GM12873 (cell line): ENCODE data around the gene CCL19.

Experiments used
- TF ChIP-seq, protein P1 (sequence below): IDR thresholded peaks from 2 replicates; pipeline ENCODE4 v1.5.1; 2012; ENCODE audit warnings: low read depth, mild to moderate bottlenecking, moderate library complexity, low read length, control low read depth; ENCODE audit not compliant: insufficient read depth; ENCODE audit errors: missing control alignments

Gene CCL19

DNA sequence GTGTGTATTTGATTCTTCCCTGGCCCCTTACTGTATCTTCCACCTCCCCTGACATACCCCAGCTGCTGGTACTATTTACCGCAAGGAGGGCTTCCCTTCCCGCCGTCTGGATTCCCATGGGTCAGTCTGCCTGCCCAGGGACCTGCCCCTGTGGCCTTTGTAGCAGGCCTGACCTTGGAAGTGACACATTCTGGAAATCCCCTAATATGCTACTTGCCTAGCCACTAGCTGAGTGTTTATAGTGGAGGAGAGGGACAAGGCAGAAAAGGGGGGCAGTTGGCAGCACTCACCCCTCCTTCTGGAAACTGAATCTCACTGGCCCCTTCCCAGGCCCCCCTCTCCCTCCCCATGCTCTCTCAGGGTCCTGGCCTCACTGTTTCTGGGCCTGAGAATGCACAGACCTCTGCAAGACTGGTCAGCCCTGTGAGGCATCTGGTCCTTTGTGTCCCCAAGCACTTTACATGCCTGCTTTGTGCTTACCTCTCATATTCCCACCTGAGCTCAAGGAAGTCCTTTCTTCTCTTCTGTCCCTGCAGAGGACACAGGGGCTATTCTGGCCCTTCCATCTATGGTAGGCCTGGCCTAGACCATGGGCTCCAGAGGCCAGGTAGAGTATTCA, 27.0 kb upstream of the CCL19 start:
- TF ChIP-seq, protein P1, sequence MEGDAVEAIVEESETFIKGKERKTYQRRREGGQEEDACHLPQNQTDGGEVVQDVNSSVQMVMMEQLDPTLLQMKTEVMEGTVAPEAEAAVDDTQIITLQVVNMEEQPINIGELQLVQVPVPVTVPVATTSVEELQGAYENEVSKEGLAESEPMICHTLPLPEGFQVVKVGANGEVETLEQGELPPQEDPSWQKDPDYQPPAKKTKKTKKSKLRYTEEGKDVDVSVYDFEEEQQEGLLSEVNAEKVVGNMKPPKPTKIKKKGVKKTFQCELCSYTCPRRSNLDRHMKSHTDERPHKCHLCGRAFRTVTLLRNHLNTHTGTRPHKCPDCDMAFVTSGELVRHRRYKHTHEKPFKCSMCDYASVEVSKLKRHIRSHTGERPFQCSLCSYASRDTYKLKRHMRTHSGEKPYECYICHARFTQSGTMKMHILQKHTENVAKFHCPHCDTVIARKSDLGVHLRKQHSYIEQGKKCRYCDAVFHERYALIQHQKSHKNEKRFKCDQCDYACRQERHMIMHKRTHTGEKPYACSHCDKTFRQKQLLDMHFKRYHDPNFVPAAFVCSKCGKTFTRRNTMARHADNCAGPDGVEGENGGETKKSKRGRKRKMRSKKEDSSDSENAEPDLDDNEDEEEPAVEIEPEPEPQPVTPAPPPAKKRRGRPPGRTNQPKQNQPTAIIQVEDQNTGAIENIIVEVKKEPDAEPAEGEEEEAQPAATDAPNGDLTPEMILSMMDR, result no peak

DNA sequence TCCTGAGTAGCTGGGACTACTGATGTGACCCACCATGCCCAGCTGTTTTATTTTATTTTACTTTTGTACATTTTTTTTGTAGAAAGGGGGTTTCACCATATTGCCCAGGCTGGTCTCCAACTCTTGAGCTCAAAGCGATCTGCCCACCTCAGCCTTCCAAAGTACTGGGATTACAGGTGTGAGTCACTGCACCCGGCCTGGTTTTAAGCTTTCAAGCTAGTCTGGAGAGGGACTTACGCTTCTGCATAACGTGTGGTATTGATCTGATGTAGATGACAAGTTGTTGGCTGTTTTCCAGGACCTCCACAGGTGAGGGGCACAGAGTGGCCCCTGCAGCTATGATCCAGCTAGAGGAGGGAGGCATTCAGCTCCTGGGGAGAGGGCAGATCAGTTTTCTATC, 25.6 kb upstream of the CCL19 start:
- TF ChIP-seq, protein P1, result no peak

DNA sequence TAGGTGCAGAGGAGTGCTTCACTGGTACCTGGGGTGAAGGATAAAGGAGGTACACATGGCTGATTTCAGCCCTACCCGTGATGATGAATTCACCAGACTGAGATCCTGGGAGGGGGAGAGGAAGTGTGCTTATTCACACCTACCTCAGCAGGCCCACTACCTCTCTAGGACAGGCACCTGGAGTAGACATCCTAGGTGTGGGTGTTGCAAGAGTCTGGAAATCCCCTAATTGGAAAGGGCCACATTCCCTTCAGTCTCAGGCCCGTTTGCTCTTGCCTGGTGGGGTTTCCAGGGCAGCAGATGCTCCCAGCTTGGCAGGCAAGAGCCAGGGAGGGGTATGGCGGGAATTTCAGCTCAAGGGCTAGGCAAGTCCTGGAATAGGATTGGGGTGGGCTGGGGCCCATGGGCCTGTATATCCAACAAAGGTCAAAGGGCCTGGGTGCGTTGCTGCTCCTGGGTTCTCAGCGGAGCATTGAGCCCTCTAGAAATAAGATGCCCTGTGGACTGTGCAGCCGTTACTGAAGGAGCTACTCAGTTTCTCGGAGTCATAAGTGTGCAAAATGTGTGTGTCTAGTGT, 24.7 kb upstream of the CCL19 start:
- TF ChIP-seq, protein P1, result no peak

DNA sequence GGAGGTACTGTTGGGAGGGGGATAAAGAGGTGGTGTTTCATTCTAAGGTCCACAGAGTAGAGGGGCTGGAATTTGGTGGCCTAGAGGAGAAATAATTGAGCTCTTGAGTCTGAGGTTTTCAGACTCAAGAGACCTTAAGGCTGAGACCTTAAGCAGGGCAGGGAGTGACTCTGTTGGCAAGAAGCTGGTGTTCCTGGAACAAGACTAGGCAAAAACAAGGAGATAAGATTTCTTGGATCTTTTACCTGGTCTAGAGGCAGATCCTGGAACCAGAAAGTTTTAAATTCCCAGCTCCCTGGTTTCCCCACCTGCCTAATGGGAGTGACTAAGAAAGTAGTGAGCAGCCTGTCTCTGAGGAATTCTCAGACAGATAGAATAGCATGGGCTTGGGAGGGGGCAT, 22.9 kb upstream of the CCL19 start:
- TF ChIP-seq, protein P1, result no peak

DNA sequence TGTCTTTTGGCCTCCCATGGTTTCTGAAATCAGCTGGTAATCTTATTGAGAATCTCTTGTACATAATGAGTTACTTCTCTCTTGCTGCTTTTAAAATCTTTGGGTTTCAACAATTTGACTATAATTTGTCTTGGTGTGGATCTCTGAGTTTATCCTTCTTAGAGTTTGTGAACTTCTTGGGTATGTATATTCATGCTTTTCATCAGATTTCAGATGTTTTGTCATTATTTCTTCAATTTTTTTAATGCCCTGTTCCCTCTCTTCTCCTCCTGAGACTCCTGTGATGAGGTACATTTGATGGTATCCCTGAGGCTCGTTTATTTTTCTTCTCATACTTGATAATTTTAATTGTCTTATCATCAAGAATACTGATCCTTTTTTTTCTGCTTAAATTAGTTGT, 21.1 kb upstream of the CCL19 start:
- TF ChIP-seq, protein P1, result no peak

DNA sequence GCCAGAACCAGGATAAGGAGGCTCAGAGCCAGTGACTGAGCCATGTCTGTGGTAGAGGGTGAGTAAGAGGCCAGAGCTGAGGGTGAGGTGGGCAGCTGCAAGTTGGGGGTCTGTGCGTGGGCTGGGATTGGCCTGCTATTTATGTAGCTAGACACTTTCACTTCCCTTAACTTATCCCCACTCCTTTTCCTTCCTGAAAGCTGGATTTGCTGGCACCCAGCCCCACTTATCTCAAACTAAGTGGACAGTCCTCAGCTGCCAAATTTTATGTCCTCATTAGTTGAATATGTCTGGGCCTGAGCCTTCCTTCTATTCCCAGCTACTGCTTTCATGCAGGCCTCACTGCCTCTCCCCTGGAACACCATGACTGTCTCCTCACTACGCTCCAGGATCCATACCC, 18.9 kb upstream of the CCL19 start, which contains the start of gene CCL21:
CCL21 (minus strand) TSS at position 114 of the 400 bp plus-strand sequence; CDS start at position 44, 70 bp downstream.
- TF ChIP-seq, protein P1, result no peak

DNA sequence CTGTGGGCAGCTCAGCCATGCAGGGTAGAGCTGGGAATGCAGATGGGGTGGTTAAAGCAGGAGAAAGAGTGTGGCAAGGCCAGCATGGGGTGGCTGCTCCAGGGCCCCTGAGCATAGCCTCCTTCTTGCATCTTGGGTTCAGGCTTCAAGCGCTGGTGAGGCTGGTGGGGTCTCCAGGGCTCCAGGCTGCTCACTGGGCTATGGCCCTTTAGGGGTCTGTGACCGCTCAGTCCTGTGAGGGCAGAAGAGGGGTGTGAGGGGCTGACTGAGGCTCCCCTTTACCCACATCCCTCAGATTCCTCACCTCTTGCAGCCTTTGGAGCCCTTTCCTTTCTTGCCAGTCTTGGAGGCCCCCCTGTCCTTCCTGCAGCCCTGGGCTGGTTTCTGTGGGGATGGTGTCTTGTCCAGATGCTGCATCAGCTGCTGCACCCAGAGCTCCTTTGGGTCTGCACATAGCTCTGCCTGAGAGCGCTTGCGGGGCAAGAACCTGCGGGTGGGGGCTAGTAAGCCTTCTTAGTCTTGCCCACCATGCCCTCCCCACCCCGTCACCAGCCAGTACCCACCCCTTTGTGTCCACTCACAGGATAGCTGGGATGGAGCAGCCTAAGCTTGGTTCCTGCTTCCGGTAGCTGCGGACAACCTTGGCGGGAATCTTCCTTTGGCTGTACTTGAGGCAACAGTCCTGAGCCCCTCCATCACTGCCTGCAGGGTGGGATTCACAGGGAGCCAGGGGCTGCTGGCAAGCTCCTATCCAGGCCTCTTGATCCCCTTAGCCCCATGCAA, 18.3 kb upstream of the CCL19 start:
- TF ChIP-seq, protein P1, result no peak
